ENCODE results near the gene SPEN.
"Not testable (repeated sequence)": the region's sequence is repeated elsewhere in the genome, so short reads cannot be mapped to it uniquely, and the experiment has no call there.

SPEN gene

DNA sequence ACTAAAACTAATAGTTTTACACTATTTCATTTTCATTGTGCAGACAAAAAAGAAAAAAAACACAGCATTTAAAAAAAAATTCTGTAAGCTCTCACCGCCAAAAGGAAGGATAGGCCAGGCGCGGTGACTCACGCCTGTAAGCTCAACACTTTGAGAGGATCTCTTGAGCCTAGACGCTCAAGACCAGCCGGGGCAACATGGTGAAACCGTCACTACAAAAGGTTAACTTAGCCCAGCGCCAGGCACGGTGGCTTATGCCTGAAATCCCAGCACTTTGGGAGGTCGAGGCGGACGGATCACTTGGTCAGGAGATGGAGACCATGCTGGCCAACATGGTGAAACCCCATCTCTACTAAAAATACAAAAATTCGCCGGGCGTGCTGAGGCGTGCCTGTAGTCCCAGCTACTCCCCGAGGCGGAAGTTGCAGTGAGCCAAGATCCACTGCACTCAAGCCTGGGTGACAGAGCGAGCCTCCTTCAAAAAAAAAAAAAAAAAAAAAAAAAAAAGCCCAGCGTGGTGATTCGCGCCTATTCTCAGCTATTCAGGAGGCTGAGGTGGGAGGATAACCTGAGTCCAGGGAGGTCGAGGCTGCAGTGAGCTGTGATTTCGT is 14.3 kb upstream of the SPEN start:
- DNase-seq (ENCODE audit: low read depth in 3 of 3), result peak in 1 of 3 experiments; percentile 18

DNA sequence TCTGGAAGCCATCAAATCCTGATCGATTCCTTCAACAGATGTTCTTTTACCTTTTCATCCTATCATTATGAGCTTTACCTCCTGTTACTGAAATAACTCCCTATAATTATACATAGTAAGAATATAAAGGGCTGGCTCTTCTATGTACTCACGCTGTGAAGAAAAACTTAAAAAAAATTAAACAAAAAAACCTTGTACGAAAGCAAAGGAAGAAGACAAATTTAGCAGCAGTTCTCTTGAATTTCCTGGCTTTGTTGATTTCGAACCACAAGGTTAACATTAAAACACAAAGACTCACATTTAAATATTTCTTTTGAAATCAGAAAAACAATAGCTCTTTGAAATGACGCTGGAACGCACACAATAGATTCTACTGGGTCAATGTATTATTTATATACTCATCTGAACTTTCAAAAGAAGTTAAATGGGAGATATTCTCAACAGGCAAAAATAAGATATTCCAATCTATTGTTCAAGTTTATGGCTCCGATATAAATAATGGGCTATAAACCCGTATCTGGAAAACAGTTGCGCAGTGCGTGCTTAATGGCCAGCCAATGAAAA is 13.6 kb upstream of the SPEN start:
- DNase-seq (ENCODE audit: low read depth in 3 of 3), result no peak

DNA sequence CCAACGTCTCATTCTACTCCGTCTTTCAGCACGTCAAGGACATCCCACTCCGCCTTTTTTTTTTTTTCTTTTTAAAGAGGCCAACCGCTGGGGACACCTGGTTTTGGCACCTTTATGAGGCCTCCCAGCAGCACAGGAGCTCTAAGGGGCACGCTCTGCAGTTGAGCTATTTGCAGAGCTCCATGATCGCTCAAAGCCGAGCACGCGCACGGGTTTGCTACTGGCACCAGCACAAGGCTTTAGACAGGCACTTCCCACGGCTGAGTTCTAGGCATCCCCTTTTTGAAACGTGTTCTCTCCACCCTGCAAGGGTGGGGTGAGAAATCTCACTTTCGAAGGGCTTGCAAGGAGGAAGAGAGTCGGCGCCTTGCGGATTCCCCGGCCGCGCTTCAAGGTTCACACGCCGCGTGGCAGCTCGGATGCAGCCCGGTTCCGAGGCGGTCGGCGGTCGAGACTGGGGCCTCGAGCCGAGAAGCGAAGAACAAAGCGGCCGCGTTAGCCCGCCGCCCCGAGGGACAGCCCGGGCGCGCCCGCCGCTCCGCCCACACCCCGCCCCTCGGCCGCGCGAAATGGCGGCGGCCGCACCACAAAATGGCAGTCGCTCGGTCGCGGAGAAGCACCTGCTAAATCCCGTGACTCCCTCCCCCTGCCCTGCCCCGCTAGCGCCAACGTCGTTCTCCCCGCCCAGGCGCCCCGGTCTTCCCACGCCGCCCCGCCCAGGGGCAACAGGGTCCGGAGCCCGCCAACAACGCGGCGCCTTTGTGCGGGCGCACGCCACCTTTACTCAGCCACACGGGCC is 12.9 kb upstream of the SPEN start:
- peak; percentile 80 to 83 (median 81) for DNase-seq (ENCODE audit: low read depth in 3 of 3)

DNA sequence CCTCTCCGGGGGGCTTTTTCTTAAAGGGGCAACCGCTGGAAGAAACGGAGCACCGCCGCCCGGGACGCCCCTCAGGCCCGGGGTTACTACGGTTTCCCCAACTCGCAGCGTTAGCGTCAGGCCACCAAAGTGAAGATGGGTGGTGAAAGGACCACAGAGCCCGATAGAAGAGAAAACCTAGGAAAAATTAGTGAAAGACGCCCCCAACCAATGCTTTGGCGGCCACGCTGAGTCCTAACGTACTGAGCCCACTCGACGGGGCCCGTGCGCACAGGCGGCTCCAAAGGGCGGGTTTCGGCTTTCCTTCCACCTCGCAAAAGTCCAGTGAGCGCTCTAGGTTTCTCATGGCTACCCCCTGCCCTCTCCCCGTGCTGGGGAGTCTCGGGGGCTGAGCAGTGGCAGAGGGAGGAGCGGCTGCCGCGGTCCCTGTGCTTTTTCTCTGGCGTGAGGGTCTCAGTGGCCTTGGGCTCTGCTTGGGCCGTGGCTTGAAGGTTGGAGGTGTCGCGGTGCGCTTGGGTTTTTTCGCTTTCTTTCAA is 12.2 kb upstream of the SPEN start:
- DNase-seq (ENCODE audit: low read depth in 3 of 3), result no peak

DNA sequence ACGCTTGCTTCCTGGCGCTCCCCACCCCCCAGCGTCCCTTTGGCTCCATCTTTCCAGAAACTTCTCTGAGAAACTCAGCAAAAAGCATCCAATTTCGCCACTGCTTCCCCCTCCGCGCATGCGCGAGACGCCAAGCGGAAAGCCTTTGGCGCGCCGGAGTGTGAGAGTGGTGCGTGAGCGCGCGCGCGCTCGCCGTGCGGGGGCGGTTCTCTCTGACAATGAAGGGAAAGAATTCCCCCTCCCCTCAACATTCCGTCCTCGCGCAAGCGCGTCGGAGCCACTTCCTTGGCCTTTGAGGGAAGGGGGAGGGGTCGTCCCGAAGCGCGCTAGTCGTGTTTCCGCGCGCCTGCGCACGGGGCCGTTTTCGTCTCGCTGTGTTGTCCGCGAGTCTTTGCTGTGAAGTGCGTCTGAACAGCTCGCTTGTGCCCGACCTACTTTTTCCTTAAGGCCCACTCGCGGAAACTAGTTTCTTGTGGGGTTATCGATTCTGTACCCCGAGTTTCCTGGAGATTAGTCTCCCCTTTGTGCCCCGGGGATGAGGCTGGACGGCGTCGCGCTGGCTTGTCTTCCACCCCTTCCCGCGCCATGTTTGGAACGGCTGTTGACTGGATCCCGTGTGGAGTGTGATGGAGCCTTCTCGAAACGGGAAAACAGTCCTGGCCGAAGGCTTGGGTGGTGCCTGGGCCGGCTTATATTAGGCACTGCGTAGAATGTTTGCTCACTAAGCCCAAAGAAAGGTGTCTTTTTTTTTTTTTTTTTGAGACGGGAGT is 11.6 kb upstream of the SPEN start:
- DNase-seq (ENCODE audit: low read depth in 3 of 3), result peak; percentile 98 to 100 (median 99)

DNA sequence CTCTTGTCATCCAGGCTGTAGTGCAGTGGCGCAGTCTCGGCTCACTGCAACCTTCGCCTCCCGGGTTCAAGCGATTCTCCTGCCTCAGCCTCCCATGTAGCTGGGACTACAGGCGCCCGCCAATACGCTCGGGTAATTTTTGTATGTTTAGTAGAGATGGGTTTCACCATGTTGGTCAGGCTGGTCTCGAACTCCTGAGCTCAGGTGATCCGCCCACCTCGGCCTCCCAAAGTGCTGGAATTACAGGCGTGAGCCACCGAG is 11.1 kb upstream of the SPEN start:
- DNase-seq (ENCODE audit: low read depth in 3 of 3), result not testable (repeated sequence)

DNA sequence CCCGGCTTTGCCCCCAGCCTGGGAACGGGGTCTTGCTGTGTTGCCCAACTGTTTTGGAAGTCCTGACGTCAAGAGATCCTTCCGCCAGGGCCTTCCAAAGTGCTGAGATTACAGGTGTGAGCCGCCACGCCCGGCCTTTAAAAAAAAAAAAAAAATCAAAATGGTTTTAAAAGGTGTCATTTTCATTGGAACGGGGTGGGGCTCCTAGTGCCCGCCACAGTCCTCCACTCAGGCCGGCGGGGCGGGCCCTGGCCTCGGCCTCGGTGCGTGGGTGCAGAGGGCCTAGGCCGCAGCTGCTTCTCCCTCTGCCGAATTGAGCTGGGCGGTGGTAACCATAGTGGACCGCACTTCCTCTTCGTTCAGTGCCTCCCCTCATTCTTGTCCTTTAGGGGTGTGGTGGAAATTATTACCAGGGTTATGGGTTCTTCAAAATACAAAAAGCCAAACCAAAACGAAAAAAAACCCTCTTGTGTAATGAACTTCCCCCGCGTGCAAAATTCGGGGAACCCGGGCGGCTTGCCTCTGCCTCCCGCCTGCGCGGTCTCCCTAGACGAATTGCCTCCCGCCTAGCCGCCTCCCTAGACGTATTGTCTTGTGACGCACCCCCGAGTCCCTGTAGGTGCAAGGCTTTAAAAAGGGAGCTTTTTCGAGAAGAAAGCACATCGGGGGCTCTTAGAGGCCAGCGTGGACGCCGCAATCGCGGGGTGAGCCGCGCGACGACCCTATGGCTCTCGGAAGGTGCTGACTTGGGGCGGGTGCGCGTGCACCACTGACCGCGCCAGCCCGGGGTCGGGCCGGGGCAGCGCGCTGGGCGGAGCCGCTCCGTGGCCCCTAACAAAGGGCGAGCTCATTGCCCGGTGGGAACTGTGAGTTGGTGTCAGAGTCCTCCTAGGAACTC is 10.5 kb upstream of the SPEN start:
- DNase-seq (ENCODE audit: low read depth in 3 of 3), result peak in 2 of 3 experiments; percentile 50 to 55

DNA sequence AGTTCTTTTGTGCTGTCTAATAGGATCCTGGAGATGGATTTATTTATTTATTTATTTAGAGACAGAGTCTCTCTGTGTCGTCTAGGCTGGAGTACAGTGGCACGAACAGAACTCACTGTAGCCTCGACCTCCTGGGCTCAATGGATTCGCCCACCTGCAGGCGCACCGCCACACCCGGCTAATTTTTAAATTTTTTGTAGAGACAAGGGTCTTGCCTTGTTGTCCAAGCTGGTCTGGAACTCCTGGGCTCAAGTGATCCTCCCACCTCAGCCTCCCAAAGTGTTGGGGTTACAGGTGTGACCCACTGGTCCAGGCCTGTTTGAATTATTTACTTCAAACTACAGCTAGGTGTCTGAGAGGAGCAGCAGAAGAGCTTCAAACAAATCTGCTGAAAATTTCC is 9.6 kb upstream of the SPEN start:
- no peak for DNase-seq (ENCODE audit: low read depth in 3 of 3)

DNA sequence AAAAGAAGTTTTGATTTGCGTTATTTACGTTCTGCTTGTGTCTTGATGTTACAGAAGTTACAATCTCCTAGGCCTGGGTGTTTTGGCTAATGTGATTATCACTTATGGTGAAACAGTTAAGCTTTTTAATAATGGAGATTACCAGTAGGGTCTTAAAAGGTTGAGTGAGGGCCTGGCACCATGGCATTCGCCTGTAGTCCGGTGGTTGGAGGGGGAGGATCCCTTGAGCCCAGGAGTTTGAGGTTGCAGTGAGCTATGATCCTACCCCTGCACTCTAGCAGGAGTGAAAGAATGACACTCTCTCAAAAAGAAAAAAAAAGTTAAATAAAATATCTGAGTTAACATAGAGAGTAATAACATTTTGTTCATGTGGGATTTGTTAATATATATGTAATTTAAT is 8.8 kb upstream of the SPEN start:
- DNase-seq (ENCODE audit: low read depth in 3 of 3), result no peak

DNA sequence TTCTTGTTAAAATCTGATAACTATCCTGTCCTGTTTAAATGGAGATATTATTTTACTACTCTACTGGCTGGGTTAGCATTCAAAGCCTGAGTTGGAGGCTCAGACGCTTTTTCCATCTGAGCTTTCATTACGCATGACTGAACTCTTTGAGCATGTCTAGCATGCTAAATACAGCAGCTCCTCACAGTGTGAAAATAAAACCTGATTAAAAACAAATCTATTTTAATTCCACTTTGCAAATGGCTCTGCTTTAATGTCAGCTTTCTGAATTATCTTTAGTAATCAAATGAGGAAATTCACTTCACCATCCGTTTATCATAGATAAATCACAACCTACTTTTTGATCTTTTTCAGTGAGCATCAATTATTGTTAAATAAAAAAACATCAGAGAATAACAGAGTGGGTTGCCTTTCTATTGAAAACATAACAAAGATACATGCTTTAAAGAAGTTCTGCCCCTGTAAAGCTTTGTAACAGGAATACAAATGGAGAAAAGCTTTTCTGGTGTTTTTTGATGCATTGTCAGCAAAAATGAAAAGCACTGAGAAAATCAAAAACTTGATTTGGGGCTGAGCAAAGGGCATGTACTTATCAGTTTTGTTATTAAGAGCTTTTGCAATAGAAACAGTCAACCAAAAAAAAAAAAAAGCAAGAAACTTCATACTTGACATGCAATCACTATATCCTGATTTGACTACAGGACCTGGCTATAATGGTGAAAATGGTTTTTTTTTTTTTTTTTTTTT is 3.5 kb upstream of the SPEN start:
- no peak for DNase-seq (ENCODE audit: low read depth in 3 of 3)

DNA sequence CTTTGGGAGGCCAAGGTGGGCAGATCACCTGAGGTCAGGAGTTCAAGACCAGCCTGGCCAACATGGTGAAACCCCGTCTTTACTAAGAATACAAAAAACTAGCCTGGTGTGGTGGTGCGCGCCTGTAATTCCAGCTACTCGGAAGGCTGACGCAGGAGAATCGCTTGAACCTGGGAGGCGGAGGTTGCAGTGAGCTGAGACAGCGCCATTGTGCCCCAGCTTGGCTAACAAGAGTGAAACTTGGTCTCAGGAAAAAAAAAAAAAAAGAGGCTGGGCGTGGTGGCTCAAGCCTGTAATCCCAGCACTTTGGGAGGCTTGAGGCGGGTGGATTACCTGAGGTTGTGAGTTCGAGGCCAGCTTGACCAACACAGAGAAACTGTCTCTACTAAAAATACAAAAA is 1.5 kb upstream of the SPEN start:
- DNase-seq (ENCODE audit: low read depth in 3 of 3), result not testable (repeated sequence)

DNA sequence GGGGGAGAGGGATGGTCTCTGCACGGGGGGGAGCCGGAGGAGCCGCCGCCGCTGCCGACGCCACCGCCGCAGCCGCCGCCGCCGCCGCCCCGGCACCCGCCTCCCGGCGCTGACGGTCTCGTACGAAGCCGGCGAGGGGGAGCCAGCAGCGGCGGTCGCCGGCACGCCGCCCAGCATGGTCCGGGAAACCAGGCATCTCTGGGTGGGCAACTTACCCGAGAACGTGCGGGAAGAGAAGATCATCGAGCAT is 311 bp downstream of the SPEN start:
- DNase-seq (ENCODE audit: low read depth in 3 of 3), result peak in 1 of 3 experiments; percentile 47

DNA sequence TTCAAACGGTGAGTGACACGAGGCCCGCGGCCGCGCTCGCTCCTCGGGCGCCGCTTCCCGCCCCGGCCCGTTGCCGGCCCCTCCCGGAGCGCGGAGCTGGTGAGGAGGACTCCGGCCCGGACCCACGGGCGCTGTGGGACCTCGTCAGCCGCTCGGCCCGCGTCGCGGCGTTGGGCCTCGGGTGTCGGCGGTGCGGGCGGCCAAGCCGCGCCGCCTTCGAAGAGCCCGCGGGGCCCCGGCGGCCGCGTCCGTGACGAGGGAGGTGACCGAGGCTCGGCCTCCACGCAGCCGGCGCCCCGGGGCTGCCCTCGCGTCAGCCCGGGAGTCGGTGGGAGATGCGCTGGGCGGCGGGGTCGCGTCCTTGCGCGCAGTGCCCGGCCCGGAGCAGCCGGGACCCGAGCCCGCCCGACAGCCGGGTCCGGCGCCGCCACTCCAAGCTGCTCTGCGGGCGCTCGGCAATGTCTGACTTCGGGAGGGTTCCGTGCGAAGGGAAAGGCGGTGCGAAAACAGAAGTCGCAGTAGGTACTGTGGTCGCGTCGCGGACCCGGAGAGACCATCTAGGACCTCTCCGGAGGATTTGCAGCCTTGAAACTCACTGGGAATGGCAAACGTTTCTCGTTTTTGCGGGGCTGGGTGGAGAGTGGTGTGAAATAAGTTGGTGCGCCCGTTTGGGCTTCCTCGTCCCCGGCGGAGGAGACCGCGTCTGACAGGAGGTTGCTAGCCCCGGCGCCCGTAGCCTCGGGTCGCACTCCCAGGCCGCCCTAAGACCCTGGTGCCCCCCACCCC is 829 bp downstream of the SPEN start:
- peak; percentile 8 to 38 (median 20) for DNase-seq (ENCODE audit: low read depth in 3 of 3)

DNA sequence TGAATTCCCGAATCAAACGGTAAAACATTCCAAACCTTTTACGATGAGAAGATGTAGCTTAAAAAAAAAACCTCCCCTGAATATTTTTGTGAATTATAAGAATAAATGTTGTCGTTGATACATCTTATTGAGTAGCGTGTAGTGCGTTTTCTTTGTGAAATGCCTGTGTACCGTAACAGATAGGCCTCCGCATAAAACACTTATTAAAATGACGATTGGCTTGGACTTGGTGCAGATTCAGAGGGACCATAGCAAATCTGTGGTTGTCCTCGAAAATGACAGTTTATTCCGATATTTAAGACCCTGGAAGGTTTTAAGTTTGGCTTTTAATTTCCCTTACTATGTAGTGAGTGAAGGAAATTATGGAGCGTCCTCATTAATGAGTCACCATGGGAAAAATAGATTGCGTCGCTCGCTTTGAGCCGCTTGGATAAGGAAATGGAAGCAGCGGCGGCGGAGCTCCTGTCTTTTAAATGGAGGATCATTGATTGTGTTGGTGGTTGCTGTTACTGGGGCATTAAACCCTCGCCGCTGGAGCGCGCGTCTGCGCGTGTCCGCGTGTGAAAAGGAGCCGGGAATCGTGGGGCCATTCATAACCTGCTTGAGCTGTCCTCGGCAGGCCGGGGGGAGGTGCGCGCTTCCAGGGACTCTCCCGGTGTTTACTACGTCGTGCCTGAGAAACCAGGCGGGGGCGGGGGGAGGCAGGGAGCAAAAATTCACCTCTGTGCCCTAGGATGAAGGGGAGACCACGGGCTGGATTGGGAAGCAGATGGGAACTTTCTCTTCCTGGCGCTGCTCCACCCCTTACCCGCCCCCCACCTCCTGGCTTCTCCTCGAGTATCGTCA is 1.6 kb downstream of the SPEN start:
- DNase-seq (ENCODE audit: low read depth in 3 of 3), result peak; percentile 34 to 51 (median 45)

DNA sequence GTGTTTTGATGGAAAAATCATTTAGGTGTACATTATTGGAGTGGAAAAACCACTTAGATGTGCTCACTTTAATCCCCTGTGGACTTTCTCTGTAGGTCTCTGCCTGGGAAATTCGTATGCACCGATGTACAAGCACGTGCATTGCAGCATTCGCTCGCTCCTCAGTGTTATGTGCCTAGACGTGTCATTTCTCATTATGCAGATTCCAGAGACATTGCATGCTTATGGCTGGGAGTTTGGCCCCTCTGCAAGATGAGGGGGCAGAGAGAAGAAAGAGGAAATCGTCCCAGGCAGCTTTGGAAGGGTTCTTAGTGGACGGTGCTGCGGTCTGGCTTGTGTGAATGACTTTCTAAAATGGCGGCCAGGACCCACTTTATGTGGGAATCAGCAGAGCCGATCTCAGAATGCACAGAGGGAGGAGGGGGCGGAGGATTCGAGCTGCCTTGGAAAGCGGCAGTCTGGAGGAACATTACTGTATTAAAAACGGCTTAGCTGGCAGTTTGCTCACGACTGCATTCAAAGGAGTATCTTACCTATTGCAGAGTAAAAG is 2.3 kb downstream of the SPEN start:
- DNase-seq (ENCODE audit: low read depth in 3 of 3), result no peak

DNA sequence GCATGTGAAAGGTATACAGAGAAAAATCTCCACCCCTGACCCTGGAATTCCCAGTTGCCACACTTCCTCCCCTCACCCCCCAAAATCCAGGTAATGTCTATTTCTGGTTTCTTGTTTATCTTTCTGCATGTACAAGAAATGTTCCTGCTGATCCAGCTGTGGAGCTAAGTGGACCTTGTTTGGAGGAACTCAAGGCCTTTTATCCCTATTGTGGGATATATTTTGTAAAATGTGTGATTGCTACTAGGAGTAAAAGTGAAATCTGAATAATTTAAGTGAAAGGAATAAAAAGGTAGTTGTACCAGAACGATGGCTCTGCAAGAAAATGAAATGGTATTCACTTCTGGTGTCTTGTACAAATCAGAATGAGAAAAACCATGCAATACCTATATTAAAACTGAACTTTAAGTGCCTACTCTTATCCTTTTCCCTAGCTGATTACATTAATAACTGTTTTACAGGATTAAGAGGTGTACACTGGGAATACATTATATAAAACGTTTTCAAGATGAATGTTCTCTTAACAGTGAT is 3.0 kb downstream of the SPEN start:
- no peak for DNase-seq (ENCODE audit: low read depth in 3 of 3)

DNA sequence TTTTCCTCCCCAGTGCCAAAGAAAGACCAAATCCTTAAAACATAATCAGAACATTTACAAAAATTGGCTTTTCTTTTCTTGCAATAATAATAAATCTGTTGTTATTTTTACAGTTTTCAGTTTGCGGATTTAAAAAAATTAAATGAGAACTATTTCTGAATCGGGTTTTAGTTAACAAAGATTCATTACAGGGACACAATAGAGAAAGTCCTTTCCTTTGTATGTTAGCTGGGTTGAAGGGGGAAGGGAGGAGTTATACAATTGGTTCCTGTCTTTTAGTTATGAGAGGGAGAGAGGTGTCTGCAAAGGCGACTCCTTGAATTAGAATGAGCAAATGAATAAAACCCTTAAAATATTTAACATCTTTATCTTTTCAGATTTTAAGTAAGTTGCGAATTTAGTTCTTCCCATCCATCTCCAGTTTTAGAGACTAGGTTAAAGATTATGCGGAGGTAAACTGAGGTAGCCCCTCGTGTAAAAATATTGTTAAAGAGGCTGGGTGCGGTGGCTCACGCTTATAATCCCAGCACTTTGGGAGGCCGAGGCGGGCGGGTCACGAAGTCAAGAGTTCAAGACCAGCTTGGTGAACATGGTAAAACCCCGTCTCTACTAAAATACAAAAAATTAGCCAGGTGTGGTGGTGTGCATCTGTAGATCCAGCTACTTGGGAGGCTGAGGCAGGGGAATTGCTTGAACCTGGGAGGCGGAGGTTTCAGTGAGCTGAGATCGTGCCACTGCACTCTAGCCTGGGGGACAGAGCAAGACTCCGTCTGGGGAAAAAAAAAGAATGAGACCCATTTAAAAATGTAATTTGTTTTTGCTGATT is 3.9 kb downstream of the SPEN start:
- no peak for DNase-seq (ENCODE audit: low read depth in 3 of 3)
